ENCODE measurements around the gene KCNS1. TPM values are rescaled to one million over a fixed set of nuclear protein-coding genes. Genes with fewer than 3 reads are reported as not detected.

The KCNS1 gene
- total RNA-seq, 1 donor from 2014 or later = 4.3 TPM

DNA sequence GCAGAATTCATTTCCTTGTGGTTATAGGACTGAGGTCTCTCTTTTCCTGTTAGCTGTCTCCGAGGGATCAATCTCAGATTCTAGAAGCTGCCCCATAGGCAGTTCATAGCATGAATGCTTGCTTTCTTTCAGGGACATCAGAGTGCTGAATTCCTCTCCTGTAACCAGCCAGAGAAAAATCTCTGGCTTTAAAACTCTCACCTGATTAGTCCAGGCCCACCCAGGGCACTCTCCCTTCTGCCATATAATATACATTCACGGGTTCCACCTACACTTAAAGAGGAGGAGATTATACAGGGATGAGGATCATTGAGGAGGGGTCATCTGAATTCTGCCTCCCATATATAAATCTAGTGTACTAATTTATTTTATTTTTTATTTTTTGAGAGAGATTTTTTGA, 2.1 kb upstream of the KCNS1 start:
- Histone ChIP-seq H3K36me3 (ENCODE audit: control insufficient read depth, insufficient read depth, low read length) (no peaks in the 10 kb centered on the region), H3K4me3 (ENCODE audit: low read depth, low read length) (no peak overlapping the region), H3K27me3 (ENCODE audit: control insufficient read depth, insufficient read depth, low read length) (peaks cover 5% of the 10 kb centered on the region)
- TF ChIP-seq, protein P1, sequence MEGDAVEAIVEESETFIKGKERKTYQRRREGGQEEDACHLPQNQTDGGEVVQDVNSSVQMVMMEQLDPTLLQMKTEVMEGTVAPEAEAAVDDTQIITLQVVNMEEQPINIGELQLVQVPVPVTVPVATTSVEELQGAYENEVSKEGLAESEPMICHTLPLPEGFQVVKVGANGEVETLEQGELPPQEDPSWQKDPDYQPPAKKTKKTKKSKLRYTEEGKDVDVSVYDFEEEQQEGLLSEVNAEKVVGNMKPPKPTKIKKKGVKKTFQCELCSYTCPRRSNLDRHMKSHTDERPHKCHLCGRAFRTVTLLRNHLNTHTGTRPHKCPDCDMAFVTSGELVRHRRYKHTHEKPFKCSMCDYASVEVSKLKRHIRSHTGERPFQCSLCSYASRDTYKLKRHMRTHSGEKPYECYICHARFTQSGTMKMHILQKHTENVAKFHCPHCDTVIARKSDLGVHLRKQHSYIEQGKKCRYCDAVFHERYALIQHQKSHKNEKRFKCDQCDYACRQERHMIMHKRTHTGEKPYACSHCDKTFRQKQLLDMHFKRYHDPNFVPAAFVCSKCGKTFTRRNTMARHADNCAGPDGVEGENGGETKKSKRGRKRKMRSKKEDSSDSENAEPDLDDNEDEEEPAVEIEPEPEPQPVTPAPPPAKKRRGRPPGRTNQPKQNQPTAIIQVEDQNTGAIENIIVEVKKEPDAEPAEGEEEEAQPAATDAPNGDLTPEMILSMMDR (IDR thresholded peaks at IDR 0.05; ENCODE audit: insufficient read depth, low read length, poor library complexity, severe bottlenecking) = no peak
- DNase-seq (ENCODE audit: low read depth) = no peak

DNA sequence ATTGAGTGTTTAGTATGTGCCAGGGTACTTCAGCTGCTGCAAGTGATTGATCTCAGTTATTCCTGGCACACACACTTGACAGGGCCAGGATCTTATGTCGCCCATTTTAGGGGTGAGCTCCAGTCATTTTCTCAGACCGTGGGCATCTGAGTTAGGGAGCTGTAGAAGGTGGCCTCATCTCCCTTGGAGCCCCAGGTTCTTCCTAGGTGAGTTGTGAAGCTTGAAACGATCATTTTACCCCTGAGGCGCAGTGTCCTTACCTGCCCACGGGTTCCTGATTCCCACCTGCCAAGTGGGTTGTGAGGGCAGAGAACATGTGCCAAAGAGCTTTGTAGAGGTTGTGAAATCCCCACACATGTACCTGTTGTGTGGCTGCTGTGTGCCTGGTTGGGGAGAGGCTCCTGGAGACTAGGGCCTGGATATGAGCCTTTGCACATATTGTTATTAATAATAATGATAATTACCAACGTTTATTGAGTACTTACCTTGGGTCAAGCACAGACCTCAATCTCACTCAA, 465 bp upstream of the KCNS1 start:
- no peak for DNase-seq (ENCODE audit: low read depth)
- Histone ChIP-seq H3K36me3 (ENCODE audit: control insufficient read depth, insufficient read depth, low read length) (no peaks in the 10 kb centered on the region), H3K27me3 (ENCODE audit: control insufficient read depth, insufficient read depth, low read length) (peaks cover 11% of the 10 kb centered on the region), H3K4me3 (ENCODE audit: low read depth, low read length) (no peak overlapping the region)
- TF ChIP-seq, protein P1 (IDR thresholded peaks at IDR 0.05; ENCODE audit: insufficient read depth, low read length, poor library complexity, severe bottlenecking) = no peak

DNA sequence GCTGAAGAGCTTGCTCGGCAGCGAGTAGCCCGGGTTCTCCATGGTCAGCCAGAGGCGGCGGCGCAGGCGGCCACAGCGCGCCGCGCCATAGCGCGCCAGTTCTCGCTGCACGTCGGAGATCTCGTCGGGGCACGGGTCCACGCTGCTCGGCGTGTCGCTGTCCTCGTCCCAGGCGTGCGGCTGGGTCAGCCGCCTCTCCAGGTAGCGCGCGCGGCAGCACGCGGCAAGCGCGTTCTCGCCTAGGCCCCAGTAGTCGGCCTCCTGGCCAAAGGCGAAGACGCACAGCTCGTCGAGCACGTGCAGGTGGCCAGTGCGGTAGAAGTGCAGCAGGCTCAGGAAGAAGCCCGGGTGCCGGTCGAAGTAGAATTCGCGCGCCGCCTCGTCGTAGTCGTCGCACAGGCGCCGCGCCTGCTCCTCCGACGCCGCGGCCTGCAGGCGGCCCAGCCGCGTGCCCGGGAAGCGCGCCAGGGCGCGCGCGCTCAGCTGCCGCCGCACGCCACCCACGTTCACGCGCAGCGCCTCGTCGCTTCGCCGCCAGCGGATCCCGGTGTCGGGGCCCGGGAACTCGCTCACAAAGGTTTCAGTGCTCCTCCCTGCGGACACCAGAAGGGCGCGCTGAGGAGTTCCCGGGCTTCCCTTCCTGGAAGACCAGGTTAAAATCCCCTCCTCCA, 2.7 kb downstream of the KCNS1 start:
- DNase-seq (ENCODE audit: low read depth) = no peak

DNA sequence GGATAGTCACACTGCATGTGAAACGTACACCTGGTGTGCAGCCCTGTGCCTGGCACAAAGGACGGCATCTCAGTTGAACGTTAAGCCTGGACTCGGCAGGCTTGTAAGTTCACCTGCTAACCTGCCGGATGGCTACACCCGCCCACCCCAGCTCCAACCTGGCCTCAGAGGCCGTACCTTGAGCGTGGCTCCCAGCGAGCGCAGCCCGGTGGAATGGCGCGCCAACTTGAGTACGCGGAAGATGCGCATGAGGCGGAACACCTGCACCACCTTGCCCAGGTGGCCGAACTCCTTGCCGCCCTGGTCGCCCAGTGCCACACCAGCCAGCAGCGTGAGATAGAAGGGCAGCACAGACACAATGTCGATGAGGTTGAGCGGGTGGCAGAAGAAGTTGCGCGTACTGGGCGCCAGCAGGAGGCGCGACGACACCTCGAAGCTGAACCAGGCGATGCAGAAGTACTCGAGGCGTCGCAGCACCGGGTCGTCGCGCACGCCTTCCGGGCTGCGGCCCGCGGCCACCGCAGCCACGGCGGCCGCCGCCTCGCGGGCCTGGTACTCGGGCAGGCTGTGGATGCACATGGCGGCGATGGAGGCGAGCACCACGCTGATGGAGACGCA, 3.3 kb downstream of the KCNS1 start:
- Histone ChIP-seq H3K36me3 (ENCODE audit: control insufficient read depth, insufficient read depth, low read length) (no peaks in the 10 kb centered on the region), H3K27me3 (ENCODE audit: control insufficient read depth, insufficient read depth, low read length) (peaks cover 11% of the 10 kb centered on the region), H3K4me3 (ENCODE audit: low read depth, low read length) (peak overlapping the region; percentile 22)
- TF ChIP-seq, protein P1 (IDR thresholded peaks at IDR 0.05; ENCODE audit: insufficient read depth, low read length, poor library complexity, severe bottlenecking) = peak; percentile 64
- DNase-seq (ENCODE audit: low read depth) = no peak

More for the DNA sequence above, 2.7 kb downstream of the KCNS1 start:
- H3K36me3 ChIP-seq (ENCODE audit: control insufficient read depth, insufficient read depth, low read length) = no peaks in the 10 kb centered on the region
- peaks cover 11% of the 10 kb centered on the region for H3K27me3 ChIP-seq (ENCODE audit: control insufficient read depth, insufficient read depth, low read length)
- peak overlapping the region; percentile 22 for H3K4me3 ChIP-seq (ENCODE audit: low read depth, low read length)
- TF ChIP-seq, protein P1 (IDR thresholded peaks at IDR 0.05; ENCODE audit: insufficient read depth, low read length, poor library complexity, severe bottlenecking) = peak; percentile 43

DNA sequence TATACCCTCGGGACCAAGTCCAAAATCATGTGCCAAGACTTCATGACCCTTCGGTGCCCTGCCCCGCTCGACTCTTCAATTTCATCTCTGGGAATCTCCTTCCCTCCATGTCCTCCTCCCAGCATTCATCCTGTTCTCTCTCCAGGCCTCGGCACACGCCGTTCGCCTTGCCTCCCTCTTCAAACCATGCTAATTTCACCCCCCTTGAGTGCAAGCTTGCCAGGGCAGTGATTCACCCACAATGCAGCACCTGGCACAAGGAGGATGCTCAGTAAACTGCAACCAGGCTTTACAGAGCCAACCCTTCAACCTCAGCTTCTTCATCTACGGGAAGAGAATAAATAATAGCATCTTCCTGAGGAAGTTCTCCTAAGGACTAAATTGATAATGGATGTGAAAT, 4.1 kb downstream of the KCNS1 start:
- Histone ChIP-seq H3K27me3 (ENCODE audit: control insufficient read depth, insufficient read depth, low read length) (peaks cover 11% of the 10 kb centered on the region), H3K36me3 (ENCODE audit: control insufficient read depth, insufficient read depth, low read length) (no peaks in the 10 kb centered on the region), H3K4me3 (ENCODE audit: low read depth, low read length) (no peak overlapping the region)
- DNase-seq (ENCODE audit: low read depth) = no peak
- TF ChIP-seq, protein P1 (IDR thresholded peaks at IDR 0.05; ENCODE audit: insufficient read depth, low read length, poor library complexity, severe bottlenecking) = no peak

All from kidney epithelial cell (primary cell).